GM23248 (cell line): ENCODE results near the gene ATP8B3.

Source experiments
- EZH2 ChIP-seq: fragments of 200-600 bp; sonication (generic); IDR thresholded peaks from 2 replicates; pipeline ENCODE4 v1.6.1; 2018; ENCODE audit warnings: antibody characterized with exemption, mild to moderate bottlenecking; ENCODE audit not compliant: insufficient read depth, poor library complexity, severe bottlenecking
- EZH2phosphoT487 ChIP-seq: fragments of 200-600 bp; sonication (generic); IDR thresholded peaks from 2 replicates; pipeline ENCODE4 v1.6.1; 2018; ENCODE audit warnings: antibody characterized with exemption, moderate library complexity, mild to moderate bottlenecking, low read depth; ENCODE audit not compliant: insufficient read depth

GRCh38 chr19:1809678-1810077 lies 2.4 kb downstream of the ATP8B3 start:
- TF ChIP-seq EZH2phosphoT487 (no peak), EZH2 (no peak)
